HEK293 (cell line): ENCODE measurements around the gene CCDC86.

Source experiments
- ATF2 ChIP-seq: fragments of 450-650 bp; formaldehyde crosslinking; IDR thresholded peaks from 2 replicates; pipeline ENCODE4 v1.5.1; 2016; ENCODE audit warnings: missing biosample characterization, missing genetic modification characterization, low read depth
- CTCF ChIP-seq: fragments of 450-650 bp; formaldehyde crosslinking; IDR thresholded peaks from 2 replicates; pipeline ENCODE4 v1.5.1; 2016; ENCODE audit warnings: missing biosample characterization, missing genetic modification characterization
- HOXA7 ChIP-seq: sonication (generic); formaldehyde crosslinking; IDR thresholded peaks from 2 replicates; pipeline ENCODE4 v1.8.1; 2022; ENCODE audit warnings: missing genetic modification reagents, borderline replicate concordance
- MEIS1 ChIP-seq: sonication (generic); formaldehyde crosslinking; IDR thresholded peaks from 2 replicates; pipeline ENCODE4 v1.8.1; 2022; ENCODE audit warnings: missing genetic modification reagents, mild to moderate bottlenecking, borderline replicate concordance
- PATZ1 ChIP-seq: fragments of 450-650 bp; formaldehyde crosslinking; IDR thresholded peaks from 2 replicates; pipeline ENCODE4 v1.5.1; 2016; ENCODE audit warnings: missing biosample characterization, missing genetic modification characterization
- REST ChIP-seq: fragments of 450-650 bp; formaldehyde crosslinking; IDR thresholded peaks from 2 replicates; pipeline ENCODE4 v1.5.1; 2016; ENCODE audit warnings: missing biosample characterization, missing genetic modification characterization
- ZBTB8A ChIP-seq: fragments of 450-650 bp; formaldehyde crosslinking; IDR thresholded peaks from 2 replicates; pipeline ENCODE4 v1.5.1; 2016; ENCODE audit warnings: missing biosample characterization, missing genetic modification characterization
- ZFP69B ChIP-seq: fragments of 450-650 bp; formaldehyde crosslinking; IDR thresholded peaks from 2 replicates; pipeline ENCODE4 v1.5.1; 2016; ENCODE audit warnings: missing biosample characterization, missing genetic modification characterization
- ZNF24 ChIP-seq: fragments of 450-650 bp; formaldehyde crosslinking; IDR thresholded peaks from 2 replicates; pipeline ENCODE4 v1.5.1; 2016; ENCODE audit warnings: missing biosample characterization, missing genetic modification characterization
- ZNF335 ChIP-seq: fragments of 450-650 bp; formaldehyde crosslinking; conservative IDR thresholded peaks from 2 replicates; pipeline ENCODE4 v1.5.1; 2016; ENCODE audit warnings: missing biosample characterization, missing genetic modification characterization
- ZNF423 ChIP-seq: fragments of 450-650 bp; formaldehyde crosslinking; IDR thresholded peaks from 2 replicates; pipeline ENCODE4 v1.5.1; 2016; ENCODE audit warnings: missing biosample characterization, missing genetic modification characterization
- ZNF555 ChIP-seq: fragments of 450-650 bp; formaldehyde crosslinking; conservative IDR thresholded peaks from 2 replicates; pipeline ENCODE4 v1.5.1; 2017; ENCODE audit warnings: missing biosample characterization, mild to moderate bottlenecking, missing genetic modification characterization, inconsistent platforms

- TF ChIP-seq HOXA7 (CRISPR knock-in tag) (no peak), ATF2 (tag by site-specific recombination) (no peak), ZNF24 (tag by site-specific recombination) (no peak), PATZ1 (tag by site-specific recombination) (no peak), ZNF335 (tag by site-specific recombination) (no peak), CTCF (tag by site-specific recombination) (no peak), REST (tag by site-specific recombination) (no peak), ZNF555 (tag by site-specific recombination) (no peak), ZBTB8A (tag by site-specific recombination) (no peak), ZNF423 (tag by site-specific recombination) (no peak), MEIS1 (CRISPR knock-in tag) (no peak), ZFP69B (tag by site-specific recombination) (no peak)
These were observed 38.5 kb upstream of the CCDC86 start for GRCh38 chr11:60803273-60803936.
